GM21515 (cell line): ENCODE data around the gene BCL2.
A peak's percentile ranks its signal among the peaks of the same experiment; 100 is the strongest.

Source experiments
- ATAC-seq: cut with Tn5 transposase; IDR thresholded peaks from one replicate; pipeline ENCODE4 v1.9.1; 2021; ENCODE audit not compliant: unreplicated experiment

BCL2 gene

DNA sequence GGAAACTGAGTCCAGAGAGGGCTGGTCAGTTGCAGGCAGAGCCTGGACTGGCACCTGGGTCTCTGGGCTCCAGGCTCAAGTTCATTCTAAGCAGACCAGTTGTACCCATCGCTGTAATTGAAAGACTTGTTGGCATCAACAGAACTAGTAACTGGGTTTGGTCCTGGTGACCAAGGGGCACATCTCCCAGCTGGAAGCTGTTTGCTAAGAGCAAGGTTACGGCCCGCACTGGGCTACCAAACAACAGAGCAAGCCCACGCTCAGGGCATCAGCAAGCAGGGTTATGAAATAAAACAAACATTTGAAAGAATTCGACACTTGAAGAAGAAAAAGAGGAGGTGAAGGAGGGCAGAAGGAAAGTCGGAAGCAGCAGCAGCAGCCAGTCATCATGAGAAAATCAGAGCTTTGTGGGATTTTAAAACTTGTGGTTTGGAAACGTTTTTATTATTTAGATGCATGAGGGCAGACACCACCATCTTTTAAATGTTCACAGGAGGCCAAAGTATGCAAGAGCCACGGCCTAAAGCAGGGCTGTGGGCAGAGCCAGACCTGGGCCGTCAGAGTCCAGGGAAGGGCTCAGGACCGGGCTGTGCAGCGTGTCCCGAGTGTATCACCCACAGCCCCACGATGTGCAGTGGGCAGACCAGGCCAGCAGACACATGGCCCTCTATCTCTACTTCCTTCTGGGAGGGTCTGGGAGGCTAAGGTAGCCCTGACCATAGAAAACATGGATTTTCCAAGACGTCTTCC lies 220.3 kb downstream of the BCL2 start:
- ATAC-seq: no peak

DNA sequence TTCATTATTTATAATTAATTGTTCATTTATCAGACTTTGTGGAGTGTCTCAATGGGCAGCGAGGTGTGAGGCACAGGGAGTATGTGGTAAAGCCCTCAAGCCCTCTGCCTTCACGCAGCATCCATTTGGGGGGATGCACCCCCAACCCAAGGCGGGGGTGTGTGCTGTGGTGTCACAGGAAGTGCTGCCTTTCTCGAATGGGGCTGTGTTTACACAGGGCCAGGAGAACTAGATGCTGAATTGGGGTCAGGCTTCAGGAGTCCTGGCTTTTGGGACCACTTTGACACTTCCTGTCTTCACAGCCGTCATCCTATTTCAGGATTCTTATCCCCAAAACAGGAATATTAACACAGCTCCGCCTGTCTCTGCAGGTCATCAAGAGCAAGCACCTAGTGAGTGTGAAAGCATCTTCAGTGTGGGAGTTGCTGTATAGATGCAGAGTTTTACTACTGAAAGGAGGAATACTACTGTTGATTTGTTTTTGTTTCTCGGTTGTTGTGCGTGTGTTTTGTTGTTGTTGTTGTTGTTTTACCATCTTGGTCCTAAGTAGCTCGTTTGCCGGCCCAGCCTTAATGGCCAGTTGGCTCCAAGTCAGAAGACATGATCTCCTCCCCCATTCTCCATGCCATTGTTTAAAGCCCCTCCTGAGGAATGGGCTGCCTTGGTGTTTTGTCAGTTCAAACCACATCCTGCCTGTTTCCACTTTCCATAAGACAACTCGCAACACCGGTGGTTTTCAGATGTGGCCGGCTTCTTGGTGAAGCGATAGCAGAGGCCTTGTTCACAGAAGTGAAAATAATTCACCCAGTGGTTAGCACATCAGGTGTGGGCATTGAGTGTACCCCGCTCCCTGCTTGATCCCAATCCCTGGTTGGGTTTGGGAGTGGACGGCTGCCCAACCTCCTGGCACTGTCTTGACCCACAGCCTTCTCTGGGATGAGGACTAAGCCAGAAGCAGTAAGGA lies 221.3 kb downstream of the BCL2 start:
- peak; percentile 75 for ATAC-seq

DNA sequence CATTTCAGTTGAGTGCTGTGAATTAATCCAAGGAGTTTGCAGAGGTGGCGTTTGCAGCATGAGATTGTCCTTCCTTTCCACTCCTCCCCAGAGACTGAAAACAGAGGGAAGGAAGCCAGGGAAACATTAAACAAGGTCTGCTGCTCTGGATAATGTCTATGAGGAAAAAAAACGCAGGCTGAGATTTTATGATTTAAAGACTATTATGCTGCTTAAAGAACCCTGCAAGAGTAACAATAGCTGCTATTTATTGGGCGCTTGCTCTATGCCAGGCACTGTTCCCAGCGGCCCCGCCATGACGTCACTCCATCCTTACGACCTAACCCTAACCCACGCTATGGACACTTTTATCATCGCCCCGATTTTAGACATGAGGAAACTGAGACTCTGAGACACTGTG lies 222.4 kb downstream of the BCL2 start:
- ATAC-seq: no peak

DNA sequence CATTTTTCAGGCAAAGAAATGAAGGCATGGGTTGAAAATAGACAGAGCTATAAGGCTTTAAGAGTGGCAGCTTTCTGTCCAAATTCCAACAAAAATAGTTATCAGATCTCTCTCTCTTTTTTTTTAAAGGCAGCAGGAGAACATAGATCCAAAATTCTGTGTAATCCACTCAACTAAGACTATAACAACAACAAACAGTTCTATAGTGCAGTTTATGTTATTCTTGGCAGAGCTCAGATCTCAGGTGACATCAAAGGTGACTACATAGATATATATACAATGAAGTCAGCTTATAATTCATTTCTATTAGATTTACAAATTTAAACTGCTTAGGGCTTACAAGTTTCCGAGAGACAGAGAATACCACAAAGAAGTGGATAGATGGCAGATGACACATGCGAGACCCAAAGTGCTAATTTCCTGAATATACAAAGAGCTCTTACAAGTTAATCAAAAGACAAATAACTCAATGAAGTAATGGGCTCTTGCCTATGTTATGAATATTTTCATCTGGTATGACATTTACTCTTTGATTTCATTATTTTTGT lies 223.2 kb downstream of the BCL2 start:
- no peak for ATAC-seq

DNA sequence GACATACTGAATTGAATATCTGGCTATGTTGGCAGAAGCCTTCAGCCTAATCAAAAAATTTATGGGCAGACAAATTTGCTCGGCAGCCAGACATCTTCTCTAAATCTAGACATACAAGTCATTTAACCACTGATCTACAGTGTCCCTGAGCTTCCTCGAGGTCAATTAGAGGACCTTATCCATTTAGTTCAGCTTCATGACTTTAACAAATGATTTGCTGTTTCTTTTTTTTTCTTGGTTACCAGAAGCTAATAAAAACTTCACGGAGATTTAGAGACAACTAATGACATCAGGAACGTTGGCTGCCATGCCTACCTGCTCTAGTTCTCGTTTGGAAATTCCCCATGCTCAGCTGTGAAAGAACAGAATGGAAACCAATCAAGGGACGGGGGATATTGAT lies 223.8 kb downstream of the BCL2 start:
- no peak for ATAC-seq

DNA sequence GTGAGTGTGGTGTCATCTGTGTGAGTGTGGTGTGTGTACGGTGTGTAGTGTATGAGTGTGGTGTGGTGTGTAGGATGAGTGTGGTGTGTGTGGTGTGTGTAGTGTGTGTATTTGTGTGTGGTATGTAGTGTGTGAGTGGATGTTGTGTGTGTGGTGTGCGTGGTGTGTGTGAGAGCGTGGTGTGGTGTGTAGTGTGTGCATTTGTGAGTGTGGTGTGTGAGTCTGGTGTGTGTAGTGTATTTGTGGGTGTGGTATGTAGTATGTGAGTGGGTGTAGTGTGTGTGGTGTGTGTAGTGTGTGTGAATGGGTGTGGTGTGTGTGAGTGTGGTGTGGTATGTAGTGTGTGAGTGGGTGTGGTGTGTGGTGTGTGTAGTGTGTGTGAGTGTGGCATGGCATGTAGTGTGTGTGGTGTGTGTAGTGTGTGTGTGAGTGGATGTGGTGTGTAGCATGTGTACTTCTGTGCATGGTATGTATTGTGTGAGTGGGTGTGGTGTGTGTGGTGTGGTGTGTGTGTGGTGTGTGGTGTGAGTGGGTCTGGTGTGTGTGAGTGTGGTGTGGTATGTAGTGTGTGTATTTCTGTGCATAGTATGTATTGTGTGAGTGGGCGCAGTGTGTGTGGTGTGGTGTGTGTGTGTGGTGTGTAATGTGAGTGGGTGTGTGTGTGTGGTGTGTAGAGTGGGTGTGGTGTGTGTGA lies 227.8 kb downstream of the BCL2 start:
- no peak for ATAC-seq

DNA sequence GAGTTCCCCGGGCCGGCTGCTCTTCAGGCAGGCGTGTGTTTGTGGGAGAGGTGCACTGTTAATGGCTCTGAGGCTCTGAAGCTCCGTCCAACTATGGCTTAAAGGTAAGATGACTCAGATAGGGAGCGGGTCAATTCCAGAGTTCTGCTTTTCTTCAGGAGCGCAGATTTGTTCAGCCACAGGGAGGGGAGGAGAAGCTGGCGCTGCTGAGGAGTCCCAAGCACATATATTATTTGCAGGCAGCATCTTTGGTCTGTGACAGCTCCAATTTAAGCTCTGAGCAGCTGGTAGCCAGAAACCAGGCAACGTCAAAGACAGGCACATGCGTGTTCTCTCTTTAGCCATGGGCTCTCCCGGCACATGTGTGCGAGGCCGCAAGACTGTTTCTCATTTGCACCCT lies 229.2 kb downstream of the BCL2 start:
- no peak for ATAC-seq

DNA sequence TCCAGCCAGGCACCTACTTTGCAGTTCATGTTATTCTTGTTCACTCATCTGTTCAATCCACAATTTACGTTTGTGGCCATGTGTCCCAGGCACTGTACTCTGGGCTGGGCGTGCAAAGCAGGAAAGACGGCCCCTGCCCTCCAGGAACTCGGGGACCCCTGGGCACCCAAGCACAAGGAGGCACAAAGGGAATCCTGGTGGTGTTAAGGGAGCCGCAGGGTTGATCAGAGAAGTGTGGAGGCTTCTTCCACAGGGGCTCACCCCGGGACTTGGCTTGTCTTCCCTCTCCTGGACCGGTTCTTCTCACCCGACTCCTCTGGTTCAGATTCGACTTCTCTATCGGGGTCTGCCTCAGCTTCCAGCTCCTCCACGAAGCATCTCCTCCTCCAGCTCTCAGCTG lies 230.5 kb downstream of the BCL2 start:
- ATAC-seq: no peak

DNA sequence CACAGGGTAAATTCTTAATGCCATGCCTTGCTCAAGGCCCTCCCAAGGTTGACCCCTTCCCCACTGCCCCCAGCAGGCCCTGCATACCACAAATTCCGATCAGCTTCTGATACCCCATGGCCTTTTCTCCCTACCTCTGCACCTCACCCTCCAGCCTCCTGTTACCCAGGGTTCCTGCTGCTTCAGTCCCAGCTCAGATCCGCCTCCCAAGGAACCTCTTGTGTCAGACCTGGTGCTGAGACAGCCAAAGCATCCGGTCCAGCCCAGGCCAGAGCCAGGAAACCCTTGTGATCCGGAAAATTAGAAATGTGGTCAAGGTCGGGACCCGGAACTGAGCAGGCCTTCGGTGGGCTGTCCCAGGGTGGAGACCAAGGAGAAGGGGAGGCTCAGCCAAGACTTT lies 231.3 kb downstream of the BCL2 start:
- no peak for ATAC-seq

DNA sequence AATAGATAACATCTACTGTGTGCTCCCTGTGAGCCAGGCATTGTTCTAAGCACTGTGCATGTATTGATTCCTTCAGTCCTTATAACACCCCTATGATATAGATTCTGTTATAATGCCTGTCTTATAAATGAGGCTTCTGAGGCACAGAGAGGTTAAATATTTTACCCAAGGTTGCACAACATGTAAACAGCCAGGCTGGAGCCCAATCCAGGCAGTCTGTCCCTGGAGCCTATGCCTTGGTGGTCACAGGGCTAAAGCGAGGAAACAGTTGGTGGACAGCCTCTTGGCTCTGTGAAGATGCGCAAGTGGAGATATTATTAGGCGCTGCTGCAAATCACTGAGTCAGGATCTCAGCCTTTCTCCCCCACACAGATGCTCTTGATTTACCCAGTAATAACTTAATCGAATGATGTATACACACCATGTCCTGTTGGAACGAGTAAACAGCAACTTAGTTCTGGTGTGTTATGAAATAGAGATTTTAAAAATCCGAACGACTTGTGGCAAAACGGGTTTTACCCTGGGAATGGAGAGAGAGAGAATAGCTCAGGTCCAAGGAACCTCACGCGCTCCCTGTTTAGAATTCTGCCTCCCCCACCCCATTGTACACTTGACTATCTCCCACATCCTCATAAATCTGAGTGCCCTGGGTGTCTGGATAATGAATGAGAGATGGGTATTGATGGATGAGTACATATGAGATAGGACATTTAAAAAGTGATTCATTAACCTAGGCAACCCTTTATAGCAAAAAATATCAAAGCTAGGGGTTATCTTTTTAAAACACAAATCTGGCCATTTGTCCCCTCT lies 231.9 kb downstream of the BCL2 start:
- ATAC-seq: no peak

DNA sequence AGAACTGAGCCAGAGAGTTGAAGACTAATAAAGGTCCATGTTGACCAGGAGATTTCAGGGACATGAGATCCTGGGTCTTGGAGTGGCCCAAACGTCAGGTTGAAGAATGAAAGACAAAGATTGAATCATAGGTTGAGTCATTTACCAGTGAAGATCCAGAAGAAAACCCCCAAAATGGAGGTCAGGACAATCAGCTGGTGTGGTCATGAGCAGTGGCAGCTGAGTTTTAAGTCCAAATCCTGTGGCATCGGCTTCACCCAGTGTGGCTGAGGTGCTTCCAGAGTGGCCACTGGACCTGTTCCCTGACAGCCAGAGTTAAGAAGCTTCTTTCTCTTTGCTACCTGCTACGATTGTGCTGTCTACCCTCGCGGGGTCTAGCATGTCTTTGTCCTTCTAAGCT lies 234.0 kb downstream of the BCL2 start:
- no peak for ATAC-seq

DNA sequence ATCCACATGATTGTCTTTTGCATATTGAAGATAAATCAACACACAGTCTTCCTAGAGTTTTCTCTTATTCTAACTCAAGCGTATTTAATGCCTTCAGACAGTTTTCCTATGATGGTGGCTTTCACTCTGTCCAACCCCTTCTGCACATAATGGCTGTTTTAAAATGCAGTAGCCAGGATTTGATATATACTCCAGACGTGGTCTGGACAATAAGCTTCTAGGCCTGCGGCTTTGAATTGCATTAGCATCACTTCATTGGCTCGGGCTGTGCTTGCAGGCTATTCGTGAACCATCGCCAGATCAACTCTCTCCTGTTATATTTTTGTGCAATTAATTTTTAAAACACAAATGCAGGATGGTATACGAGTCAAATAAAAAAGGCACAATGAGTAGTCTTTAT lies 235.3 kb downstream of the BCL2 start:
- ATAC-seq: no peak

DNA sequence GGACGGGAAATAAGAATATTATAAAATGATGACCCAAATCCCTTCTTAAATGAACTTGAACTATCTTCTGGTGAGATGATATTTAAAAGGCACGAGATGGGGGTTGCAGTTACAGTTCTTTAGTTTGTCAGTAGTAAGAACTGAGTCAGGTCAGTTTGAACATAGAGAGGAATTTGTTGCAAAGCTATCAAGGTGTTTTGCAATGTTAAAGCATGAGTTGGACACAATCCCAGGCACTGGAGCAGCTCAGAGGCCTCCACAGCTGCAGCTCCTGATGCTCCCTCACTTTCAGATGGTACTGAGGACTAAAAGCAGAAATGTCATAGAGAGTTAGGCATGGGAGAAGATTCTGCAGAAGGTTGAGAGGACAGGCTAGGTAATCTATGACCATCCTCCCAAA lies 236.0 kb downstream of the BCL2 start:
- no peak for ATAC-seq

DNA sequence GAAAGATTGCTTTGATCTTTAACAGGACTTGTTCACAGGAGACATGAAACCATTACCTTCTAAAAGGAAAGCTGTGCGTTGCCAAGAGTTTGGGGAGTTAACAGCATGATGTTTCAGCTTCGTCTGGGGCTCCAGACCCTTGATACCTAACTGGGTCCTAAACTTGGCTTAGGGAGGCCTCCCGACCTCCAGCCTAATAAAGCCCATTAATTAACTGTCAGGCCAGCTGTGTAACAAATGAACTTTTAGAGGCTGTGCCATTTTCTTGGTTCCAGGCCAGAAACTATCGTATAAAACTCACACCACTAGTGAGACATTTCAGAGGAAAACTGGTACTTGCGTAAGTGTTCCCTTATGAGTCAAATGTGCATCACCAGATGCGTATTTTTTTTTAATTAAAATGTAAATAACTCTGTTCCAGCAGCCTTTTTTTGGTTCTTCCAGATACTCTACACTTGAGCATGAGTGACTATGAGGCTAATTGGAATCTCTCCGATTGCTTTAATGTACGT lies 236.5 kb downstream of the BCL2 start:
- ATAC-seq: no peak

DNA sequence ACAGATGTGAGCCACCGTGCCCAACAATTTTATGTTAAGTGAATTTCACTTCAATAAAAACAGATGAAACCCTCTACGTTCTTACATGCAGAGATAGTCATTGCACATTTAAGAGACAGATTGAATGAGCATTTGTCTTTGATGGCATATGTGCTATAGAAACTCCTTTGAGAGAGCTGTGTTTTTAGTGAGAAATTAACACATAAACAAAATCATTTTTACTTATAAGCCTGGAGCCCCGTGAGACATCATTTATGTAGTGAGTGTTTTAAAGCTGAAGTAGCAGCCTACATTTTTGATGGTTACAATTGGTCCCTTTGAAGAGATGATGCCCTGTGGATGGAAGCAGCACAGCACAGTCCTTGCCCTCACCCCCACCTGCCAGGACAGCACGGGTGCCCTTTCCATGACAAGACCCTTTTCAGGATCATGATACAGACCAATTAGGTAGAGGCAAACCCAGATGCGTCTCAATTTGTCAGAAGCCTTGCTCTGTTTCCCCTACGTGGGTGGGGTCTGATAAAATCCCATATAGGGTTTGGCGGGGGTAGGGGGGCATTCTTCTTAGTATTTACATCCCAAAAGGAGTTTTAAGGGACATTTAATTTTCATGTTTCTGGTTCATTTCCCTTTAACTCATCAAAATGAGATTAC lies 237.1 kb downstream of the BCL2 start:
- no peak for ATAC-seq

DNA sequence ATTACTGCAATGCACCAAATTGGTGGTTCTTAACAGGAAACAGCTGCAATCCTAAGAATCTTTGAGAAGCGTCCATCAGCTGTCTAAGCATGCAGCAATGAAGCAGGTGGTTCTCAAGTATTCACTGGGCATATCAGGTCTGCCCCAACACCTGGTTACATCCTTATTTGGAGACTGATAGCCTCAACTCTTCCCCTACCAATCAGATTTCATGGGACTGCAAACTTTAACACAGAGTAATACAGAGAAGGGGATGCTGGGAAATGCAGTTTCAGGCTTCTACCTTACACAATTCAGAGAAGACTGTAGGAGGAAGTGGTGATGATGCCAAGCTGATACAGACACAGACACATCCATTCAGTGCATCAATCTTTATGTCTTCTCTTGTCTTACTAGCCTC lies 240.5 kb downstream of the BCL2 start:
- peak; percentile 41 for ATAC-seq

DNA sequence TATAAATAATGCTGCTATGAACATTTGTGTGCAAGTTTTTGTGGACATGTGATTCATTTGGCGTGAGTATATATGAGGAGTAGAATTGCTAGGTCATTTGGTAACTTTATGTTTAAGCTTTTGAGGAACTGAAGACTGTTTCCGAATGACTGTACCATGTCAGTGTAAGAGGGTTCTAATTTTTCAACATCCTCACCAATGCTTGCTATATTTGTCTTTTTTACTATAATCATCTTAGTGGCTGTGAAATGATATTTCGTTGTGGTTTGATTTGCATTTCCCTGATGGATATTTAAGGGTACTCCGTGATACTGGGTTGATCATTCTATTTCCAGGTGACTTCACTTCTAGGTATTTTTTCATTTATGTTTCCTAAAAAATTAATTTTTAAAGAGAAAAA lies 241.1 kb downstream of the BCL2 start:
- peak; percentile 86 for ATAC-seq

DNA sequence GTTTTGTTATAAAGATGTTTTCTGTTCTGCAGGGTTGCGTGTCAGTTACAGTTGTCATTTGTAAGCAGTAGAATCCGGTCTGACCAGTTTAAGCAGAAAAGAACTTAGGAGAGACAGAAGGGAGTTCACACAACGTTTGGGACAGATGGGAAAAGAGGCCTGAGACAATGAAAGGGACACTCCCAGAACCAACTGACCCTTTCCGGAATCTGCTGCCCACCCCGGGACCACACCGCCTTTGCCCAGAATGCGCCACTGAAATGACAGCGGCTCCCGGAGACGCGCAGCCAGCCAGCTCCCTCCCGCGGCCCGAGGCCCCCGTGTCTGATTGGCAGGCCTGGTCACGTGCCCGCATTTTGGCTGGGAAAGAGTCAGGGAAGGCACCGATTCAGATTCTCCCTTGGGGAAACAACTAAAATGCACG lies 244.6 kb downstream of the BCL2 start:
- ATAC-seq: peak; percentile 45

DNA sequence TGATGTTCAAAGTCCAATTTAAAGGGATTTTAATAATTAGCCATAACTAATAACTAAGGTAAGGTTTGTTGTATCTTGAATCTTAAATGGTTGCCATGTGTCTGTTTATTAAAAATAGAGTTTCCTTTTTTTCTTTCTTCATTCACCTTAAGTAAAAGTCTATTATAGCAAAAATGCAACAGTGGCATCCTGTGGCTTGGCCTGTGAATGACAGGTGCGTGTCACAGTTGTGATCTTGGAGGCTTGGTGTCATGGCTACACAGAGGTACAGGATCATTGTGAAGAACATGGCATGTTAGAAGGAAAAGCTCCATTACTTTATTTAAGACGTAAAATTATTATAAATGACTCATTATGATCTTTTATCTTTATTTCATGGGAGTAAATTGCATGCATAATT lies 246.1 kb downstream of the BCL2 start:
- ATAC-seq: no peak
